Activated gamma-delta T cell (primary cell): ENCODE results near the gene PRR5.
"Not testable (repeated sequence)": the region's sequence is repeated elsewhere in the genome, so short reads cannot be mapped to it uniquely, and the experiment has no call there.

Experiments used
- DNase-seq: peaks from one replicate; lab custom pipeline; 2025; lab: John Stamatoyannopoulos, UW

The PRR5 gene

GRCh38 chr22:44734801-44735517 is 33.0 kb downstream of the PRR5 start:
- DNase-seq: no peak

- peak; percentile 52 for DNase-seq
Measured at GRCh38 chr22:44735518-44736428, 33.8 kb downstream of the PRR5 start.

DNA sequence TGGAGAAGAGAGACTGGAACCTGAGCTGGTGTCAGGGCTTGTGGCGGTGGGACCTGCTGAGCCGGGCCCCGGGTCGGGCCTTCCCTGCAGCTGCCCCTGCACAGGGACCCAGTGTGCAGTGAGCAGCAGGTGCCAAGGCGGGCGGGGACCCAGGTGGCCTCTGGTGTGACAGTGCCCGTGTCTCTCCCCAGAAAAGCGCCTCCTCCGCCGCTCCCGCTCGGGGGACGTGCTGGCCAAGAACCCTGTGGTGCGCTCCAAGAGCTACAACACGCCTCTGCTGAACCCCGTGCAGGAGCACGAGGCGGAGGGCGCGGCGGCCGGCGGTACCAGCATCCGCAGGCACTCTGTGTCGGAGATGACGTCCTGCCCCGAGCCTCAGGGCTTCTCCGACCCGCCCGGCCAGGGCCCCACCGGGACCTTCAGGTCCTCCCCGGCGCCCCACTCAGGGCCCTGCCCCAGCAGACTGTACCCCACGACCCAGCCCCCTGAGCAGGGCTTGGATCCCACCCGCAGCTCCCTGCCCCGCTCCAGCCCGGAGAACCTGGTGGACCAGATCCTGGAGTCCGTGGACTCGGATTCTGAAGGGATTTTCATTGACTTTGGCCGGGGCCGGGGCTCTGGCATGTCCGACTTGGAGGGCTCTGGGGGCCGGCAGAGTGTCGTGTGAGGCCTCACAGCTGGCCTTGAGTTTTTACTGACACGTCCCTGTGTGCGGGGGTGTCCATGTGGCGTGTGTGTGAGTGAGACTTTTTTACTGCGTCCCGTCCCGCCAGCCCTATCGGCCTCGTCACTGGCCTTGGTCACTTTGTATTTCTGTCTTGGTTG is 34.8 kb downstream of the PRR5 start:
- no peak for DNase-seq

DNA sequence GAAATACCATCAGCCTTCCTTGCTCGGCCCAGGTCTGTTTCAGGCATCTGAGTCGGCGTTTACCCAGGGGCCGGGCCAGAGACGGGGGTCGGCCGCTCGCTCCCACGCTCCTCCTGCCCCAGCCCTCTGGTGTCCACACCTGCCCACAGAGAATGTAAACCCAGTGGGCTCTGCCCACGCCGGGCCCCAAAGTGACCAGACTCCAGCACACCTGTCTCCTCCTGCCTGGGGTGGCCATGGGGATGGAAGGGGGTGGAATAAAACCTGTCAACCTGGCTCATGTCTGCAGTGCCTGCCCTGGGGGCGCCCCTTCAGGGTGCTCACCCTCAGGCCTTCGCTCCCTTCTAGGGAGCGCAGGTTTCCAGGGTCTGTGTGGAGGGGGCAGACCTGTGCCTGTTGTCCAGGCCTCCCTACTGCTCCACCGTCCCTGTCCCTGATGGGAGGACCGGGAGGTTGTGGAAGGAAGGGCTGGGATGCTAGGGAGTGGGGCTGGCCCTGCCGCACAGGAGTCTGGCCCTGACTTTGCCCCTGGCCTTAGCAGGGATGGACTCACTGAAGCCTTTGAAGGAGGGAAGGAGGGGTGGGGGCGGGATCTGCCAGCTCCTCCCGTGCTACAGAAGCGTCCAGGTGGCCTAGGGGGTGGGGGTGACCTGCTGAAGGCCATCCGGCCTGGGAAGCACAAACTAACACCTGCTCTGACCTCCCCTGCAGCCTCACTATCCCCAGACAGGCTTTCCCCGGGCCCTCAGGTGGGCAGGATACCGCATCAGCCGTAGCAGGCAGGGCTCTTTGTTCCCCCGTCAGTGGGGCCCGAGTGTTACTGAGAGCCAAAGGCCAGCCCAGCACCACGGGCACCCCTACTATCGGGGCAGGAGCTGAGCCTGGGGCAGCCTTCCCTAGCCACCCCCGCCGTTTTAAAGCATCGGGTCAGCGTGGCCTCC is 35.7 kb downstream of the PRR5 start:
- DNase-seq: no peak

GRCh38 chr22:44738347-44738715 is 36.3 kb downstream of the PRR5 start:
- no peak for DNase-seq

DNA sequence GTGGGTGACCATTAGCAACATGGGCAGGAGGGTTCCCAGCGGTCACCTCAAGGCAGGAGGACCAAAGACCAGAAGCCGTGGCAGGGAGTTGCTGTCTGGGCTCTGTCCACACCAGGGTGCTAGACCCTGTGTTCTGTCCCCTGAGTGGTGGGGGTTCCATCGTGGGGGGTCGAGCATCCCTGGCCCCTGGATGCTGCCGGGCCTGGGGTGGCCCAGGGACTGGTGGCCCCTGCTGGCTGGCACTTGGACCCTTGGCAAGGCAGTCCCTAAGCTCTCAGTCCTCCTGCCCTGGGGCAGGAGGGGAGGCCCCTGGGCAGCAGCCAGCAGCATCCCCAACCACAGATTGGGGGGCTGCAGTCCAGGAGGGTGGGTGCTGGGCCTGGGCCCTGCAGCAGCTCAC is 37.0 kb downstream of the PRR5 start:
- no peak for DNase-seq

- DNase-seq: not testable (repeated sequence)
Measured at GRCh38 chr22:44739666-44740065, 37.7 kb downstream of the PRR5 start.

- DNase-seq: no peak
Measured at GRCh38 chr22:44740307-44740706, 38.3 kb downstream of the PRR5 start.

- no peak for DNase-seq
Measured at GRCh38 chr22:44741929-44742328, 39.9 kb downstream of the PRR5 start.

DNA sequence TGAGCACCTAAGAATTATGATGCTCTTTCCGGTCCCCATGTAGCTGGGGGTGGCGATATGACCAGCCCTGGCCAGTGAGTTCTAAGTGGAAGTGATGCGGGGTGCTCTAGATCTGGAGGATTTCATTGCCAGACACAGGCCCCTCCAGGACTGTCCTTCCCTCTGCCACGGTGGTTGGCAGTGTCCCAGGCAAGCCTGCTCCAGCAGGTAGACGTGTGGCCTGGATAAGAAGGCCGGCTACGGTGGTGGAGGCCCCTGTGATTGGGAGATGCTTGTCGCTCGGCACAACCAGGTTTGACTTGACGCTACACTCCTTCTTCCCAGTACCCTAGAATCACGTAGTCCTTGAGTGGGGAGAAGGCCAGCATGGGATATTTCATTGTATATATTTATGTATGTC is 41.2 kb downstream of the PRR5 start:
- DNase-seq: no peak

- no peak for DNase-seq
Measured at GRCh38 chr22:44743804-44744211, 41.8 kb downstream of the PRR5 start.

- no peak for DNase-seq
Measured at GRCh38 chr22:44745853-44746789, 44.1 kb downstream of the PRR5 start.

GRCh38 chr22:44747784-44748127 is 45.8 kb downstream of the PRR5 start:
- DNase-seq: not testable (repeated sequence)

DNA sequence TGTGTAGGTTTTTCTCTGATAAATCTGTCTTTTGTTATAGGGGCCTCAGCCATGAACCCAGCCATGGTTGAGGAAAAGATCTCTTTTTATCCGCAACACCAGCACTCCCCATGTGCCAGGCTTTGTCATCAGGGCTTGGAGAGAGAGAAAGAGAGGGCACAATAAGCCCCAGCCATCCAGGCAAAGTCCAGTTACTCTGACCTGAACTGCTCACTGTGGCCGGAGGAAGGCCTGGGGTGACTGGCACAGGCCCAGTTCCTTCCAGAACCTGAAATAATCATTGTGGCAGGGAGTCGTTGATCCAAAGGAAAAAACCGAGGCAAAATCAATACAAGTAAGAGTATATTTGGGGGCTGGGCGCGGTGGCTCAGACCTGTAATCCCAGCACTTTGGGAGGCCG is 46.5 kb downstream of the PRR5 start:
- no peak for DNase-seq

GRCh38 chr22:44750481-44750880 is 48.5 kb downstream of the PRR5 start:
- no peak for DNase-seq

DNA sequence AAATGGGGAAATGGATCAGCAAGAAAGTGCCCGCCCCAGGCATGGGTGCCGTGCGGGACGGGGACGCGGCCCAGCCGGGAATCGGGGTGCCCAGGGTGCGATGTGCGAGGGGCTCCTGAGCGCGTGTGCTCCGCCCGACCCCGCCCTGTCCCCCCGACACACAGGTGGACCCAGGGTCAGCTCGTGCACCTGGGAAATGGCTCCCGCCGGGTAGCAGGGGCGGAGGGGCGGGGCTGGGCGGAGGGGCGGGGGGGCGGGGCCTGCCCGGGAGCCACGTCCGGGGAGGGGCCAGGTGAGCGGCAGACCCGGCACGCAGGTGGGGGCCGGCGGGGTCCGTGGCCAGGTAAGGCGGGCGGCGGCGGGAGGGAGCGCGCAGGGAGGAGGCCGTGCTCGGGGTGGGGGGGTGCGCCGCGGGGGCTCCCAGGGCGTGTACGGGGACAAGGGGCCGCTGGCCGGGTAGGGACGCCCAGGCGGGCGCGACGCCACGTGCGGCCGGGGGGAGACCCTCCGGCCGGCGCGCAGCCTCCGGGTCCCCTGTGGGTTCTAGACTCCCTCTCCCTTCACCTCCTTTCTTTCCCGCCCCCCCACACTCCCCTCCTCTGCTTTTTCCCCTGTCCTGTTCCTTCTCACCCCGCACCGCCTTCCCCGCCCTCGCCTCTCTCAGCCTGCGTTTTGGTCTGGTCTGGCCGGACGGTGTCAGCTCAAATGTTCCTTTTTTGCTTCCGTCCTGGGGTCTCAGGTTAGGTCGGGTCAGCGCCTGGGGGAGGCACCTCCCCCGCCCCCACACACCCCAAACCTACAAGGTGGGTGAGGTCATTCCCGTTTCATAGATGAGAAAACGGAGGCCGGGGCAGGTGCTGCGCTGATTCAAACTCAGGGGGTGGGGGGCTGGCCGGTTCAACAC is 50.5 kb downstream of the PRR5 start, which contains the start of gene ARHGAP8:
Gene ARHGAP8, plus strand, starts transcription at position 291 of the 904 bp plus-strand sequence. CDS start 33,953 bp downstream, outside the sequence.
- no peak for DNase-seq

DNA sequence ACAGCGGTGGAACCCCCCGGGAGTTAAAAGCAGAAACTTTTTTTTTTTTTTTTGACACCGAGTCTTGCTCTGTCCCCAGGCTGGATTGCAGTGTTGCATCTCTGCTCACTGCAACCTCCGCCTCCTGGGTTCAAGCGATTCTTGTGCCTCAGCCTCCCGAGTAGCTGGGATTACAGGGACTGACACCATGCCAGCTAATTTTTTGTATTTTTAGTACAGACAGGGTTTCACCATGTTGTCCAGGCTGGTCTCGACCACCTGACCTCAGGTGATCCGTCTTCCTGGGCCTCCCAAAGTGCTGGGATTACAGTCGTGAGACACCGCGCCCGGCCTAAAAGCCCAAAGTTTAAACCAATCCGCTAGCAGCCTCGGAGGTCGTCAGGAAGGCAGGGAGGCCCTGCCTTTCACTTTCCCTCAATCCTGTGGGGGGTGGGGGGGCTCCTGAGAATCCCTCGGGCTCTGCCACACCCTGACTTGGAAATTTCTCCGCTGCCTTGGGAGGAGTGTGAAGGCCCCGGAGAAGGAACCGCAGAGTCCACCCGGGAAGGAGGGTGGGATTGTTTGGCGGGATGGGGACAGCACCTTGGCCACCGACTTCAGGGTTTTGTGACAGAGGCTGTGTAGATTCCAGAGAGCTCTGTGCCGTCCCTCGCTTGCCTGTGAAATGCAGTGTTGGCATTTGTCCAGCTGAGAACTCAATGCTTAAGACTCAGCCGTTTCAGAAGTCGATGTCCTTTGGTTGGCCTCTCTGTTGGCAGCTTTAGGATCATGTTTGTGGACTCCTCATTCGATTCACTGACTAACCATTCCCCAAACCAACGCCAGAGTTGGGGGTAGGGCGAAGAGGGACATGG is 51.4 kb downstream of the PRR5 start:
- DNase-seq: no peak

- DNase-seq: no peak
Measured at GRCh38 chr22:44754998-44755397, 53.0 kb downstream of the PRR5 start.
